SK-N-SH (cell line): ENCODE data around the gene THSD7B. TPM values are rescaled to one million over a fixed set of nuclear protein-coding genes. Genes with fewer than 3 reads are reported as not detected.

Experiments
- CTCF ChIA-PET: fragments of 300-600, 350-600 bp; formaldehyde crosslinking; extraction: SDS; loops from one replicate; lab custom pipeline; 2021; lab: Yijun Ruan, JAX
- POLR2A ChIA-PET: fragments of 350-600 bp; sonication (Branson Sonifier 250); formaldehyde crosslinking; extraction: SDS; loops from one replicate; lab custom pipeline; 2020; ENCODE audit warnings: antibody characterized with exemption, inconsistent platforms; lab: Yijun Ruan, JAX
- DNase-seq: peaks from one replicate; pipeline ENCODE4 v3.0.0; 2012
- H2AFZ ChIP-seq: fragments of 200-600 bp; sonication (generic); 2 replicates; pipeline ENCODE4 v1.8.1; 2016; ENCODE audit warnings: antibody characterized with exemption, mild to moderate bottlenecking, low read depth
- H3F3A ChIP-seq: fragments of 200-600 bp; sonication (generic); replicated peaks from 2 replicates; pipeline ENCODE3; 2016; ENCODE audit warnings: antibody characterized with exemption, mild to moderate bottlenecking; ENCODE audit not compliant: insufficient read depth
- H3K27ac ChIP-seq, 2 experiments: fragments of 200-500 bp in 1 of 2; fragments of 200-600 bp in 1 of 2; sonication (Bioruptor generic) in 1 of 2; sonication (generic), shearing (Covaris generic) in 1 of 2; 2 replicates each; pipeline versions ENCODE4 v1.5.1 to v1.6.1; 2014 to 2016; ENCODE audit warnings: low read depth in 2 of 2, inconsistent platforms in 1 of 2, low read length in 1 of 2, mild to moderate bottlenecking in 1 of 2, mixed read lengths in 1 of 2
- H3K27me3 ChIP-seq: fragments of 200-600 bp; sonication (generic), shearing (Covaris generic); 2 replicates; pipeline ENCODE4 v1.6.1; 2016; ENCODE audit warnings: mixed run types; ENCODE audit not compliant: insufficient read depth
- H3K36me3 ChIP-seq, 2 experiments: fragments of 200-500 bp in 1 of 2; fragments of 200-600 bp in 1 of 2; sonication (Bioruptor generic) in 1 of 2; sonication (generic) in 1 of 2; replicated peaks in 1 of 2; 2 replicates each; pipeline versions ENCODE3 to v1.5.1; 2014 to 2016; ENCODE audit warnings: low read length in 1 of 2, mild to moderate bottlenecking in 1 of 2; ENCODE audit not compliant: insufficient read depth in 2 of 2, control insufficient read depth in 1 of 2
- H3K4me1 ChIP-seq, 2 experiments: fragments of 200-500 bp in 1 of 2; fragments of 200-600 bp in 1 of 2; sonication (Bioruptor generic) in 1 of 2; sonication (generic), shearing (Covaris generic) in 1 of 2; 2 replicates each; pipeline versions ENCODE4 v1.5.1 to v1.6.1; 2014 to 2016; ENCODE audit warnings: low read depth in 1 of 2, low read length in 1 of 2, mixed run types in 1 of 2; ENCODE audit not compliant: insufficient read depth in 2 of 2, control insufficient read depth in 1 of 2
- H3K4me2 ChIP-seq: fragments of 200-600 bp; sonication (generic), shearing (Covaris generic); 2 replicates; pipeline ENCODE4 v1.6.1; 2017; ENCODE audit warnings: mixed run types
- H3K4me3 ChIP-seq, 2 experiments: fragments of 200-500 bp in 1 of 2; fragments of 200-600 bp in 1 of 2; sonication (Bioruptor generic) in 1 of 2; sonication (generic), shearing (Covaris generic) in 1 of 2; 2 replicates each; pipeline versions ENCODE4 v1.5.1 to v1.8.1; 2014 to 2016; ENCODE audit warnings: low read depth in 2 of 2, inconsistent platforms in 1 of 2, low read length in 1 of 2, mild to moderate bottlenecking in 1 of 2, mixed read lengths in 1 of 2, moderate library complexity in 1 of 2
- H3K79me2 ChIP-seq: fragments of 200-600 bp; sonication (generic); 2 replicates; pipeline ENCODE4 v1.8.1; 2017; ENCODE audit warnings: mild to moderate bottlenecking; ENCODE audit not compliant: insufficient read depth
- H3K9ac ChIP-seq: fragments of 200-600 bp; sonication (generic); 2 replicates; pipeline ENCODE4 v1.6.1; 2017; ENCODE audit warnings: mixed run types
- H3K9me2 ChIP-seq: fragments of 200-600 bp; sonication (generic); 2 replicates; pipeline ENCODE4 v1.6.1; 2017; ENCODE audit warnings: mixed run types
- H3K9me3 ChIP-seq: fragments of 200-600 bp; sonication (generic); 2 replicates; pipeline ENCODE4 v1.6.1; 2017; ENCODE audit warnings: mixed run types, mild to moderate bottlenecking, moderate library complexity
- H4K20me1 ChIP-seq: fragments of 200-600 bp; sonication (generic); 2 replicates; pipeline ENCODE4 v1.6.1; 2017; ENCODE audit warnings: mild to moderate bottlenecking, mixed run types; ENCODE audit not compliant: insufficient read depth
- CHD2 ChIP-seq: fragments of 150-350 bp; IDR thresholded peaks from 2 replicates; pipeline ENCODE4 v1.6.1; 2018; ENCODE audit warnings: low read length; ENCODE audit not compliant: partially characterized antibody
- ELF1 ChIP-seq: IDR thresholded peaks from 2 replicates; pipeline ENCODE4 v1.4.0; 2012
- EP300 ChIP-seq, 2 experiments: IDR thresholded peaks; 2 replicates each; pipeline versions ENCODE4 v1.4.0 to v1.6.1; 2012; ENCODE audit warnings: borderline replicate concordance in 1 of 2, low read depth in 1 of 2, low read length in 1 of 2
- EZH2phosphoT487 ChIP-seq: fragments of 200-600 bp; sonication (generic); IDR thresholded peaks from 2 replicates; pipeline ENCODE4 v1.6.1; 2017; ENCODE audit warnings: low read depth, mixed run types, mild to moderate bottlenecking, antibody characterized with exemption, moderate library complexity, borderline replicate concordance
- FOSL2 ChIP-seq: IDR thresholded peaks from 2 replicates; pipeline ENCODE4 v1.4.0; 2012; ENCODE audit warnings: low read depth, mild to moderate bottlenecking, moderate library complexity, borderline replicate concordance
- FOXJ3 ChIP-seq: sonication (generic); formaldehyde crosslinking; IDR thresholded peaks from 2 replicates; pipeline ENCODE4 v1.5.1; 2020; ENCODE audit warnings: mild to moderate bottlenecking, missing genetic modification reagents
- FOXM1 ChIP-seq: IDR thresholded peaks from 2 replicates; pipeline ENCODE4 v1.4.0; 2012; ENCODE audit warnings: low read depth, mild to moderate bottlenecking
- GABPA ChIP-seq: IDR thresholded peaks from 2 replicates; pipeline ENCODE4 v1.4.0; 2012; ENCODE audit warnings: low read depth, mild to moderate bottlenecking
- GATA2 ChIP-seq: sonication (generic); formaldehyde crosslinking; IDR thresholded peaks from 2 replicates; pipeline ENCODE4 v1.5.0; 2020; ENCODE audit warnings: mild to moderate bottlenecking, missing genetic modification reagents
- JUND ChIP-seq: IDR thresholded peaks from 2 replicates; pipeline ENCODE4 v1.4.0; 2012
- MXI1 ChIP-seq: IDR thresholded peaks from 2 replicates; pipeline ENCODE4 v1.6.1; 2012; ENCODE audit warnings: mild to moderate bottlenecking, low read depth, low read length, improper control_type of control experiment
- NRF1 ChIP-seq: IDR thresholded peaks from 2 replicates; pipeline ENCODE4 v1.6.1; 2012; ENCODE audit warnings: low read depth, mild to moderate bottlenecking, low read length
- POLR2AphosphoS5 ChIP-seq: IDR thresholded peaks from 2 replicates; pipeline ENCODE4 v1.6.1; 2012; ENCODE audit warnings: low read depth, low read length
- RAD21 ChIP-seq: IDR thresholded peaks from 2 replicates; pipeline ENCODE4 v1.6.1; 2012; ENCODE audit warnings: mild to moderate bottlenecking, low read length
- RFX5 ChIP-seq: IDR thresholded peaks from 2 replicates; pipeline ENCODE4 v1.6.1; 2012; ENCODE audit warnings: mild to moderate bottlenecking, improper control_type of control experiment, low read length
- SMC3 ChIP-seq: IDR thresholded peaks from 2 replicates; pipeline ENCODE4 v1.6.1; 2012; ENCODE audit warnings: low read depth, low read length, improper control_type of control experiment
- TAF1 ChIP-seq: IDR thresholded peaks from 2 replicates; pipeline ENCODE4 v1.6.1; 2012; ENCODE audit warnings: low read depth, mild to moderate bottlenecking, low read length, moderate library complexity, borderline replicate concordance
- TCF12 ChIP-seq: IDR thresholded peaks from 2 replicates; pipeline ENCODE4 v1.4.0; 2012
- WGBS: methylation state at CpG from one replicate; pipeline ENCODE4 v1.1.6; 2017; ENCODE audit warnings: low lambda C conversion rate; 5-methylcytosine and 5-hydroxymethylcytosine counted together
- polyA plus RNA-seq, 3 experiments: library from polyadenylated mRNA; depleted of rRNA; stranded (reverse); fragments of >200 nt; gene quantifications; 2 replicates each; pipeline ENCODE4 v1.2.3, GENCODE V29; 2012
- TF ChIP-seq, protein P1 (sequence below): IDR thresholded peaks from 2 replicates; pipeline ENCODE4 v1.4.0; 2012; ENCODE audit warnings: low read depth, borderline replicate concordance
- TF ChIP-seq, protein P2 (sequence below): IDR thresholded peaks from 2 replicates; pipeline ENCODE4; 2012
- TF ChIP-seq, protein P3 (sequence below): fragments of 150-350 bp; IDR thresholded peaks from 2 replicates; pipeline ENCODE4 v1.6.1; 2017; ENCODE audit warnings: antibody characterized with exemption, low read length, low read depth, borderline replicate concordance

Gene THSD7B
- polyA plus RNA-seq, 1 of the 3 experiments (the other 2 are of a cell fraction): not detected

DNA sequence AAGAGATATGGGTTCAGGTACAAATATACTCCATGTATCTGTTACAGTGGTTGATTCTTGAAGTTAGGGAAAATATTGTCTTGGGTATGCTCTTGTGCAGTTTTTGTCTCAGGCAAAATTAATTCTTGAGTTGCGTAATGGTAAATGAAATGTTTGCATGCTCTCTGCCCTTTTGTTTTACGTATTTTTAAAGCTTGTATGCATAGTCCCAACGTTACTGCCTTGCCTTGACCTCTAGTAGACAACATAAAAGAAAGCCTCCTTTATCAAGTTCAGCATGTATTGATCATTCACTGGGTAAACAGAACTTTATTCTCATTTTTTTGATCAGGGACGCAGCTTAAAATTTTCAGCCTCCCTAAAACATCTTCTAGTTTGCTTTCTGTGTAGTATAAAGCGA is 283.1 kb downstream of the THSD7B start:
- H3K27me3 ChIP-seq: no peaks in the 10 kb centered on the region
- no peak overlapping the region for H3K4me3 ChIP-seq
- TF ChIP-seq NRF1: no peak
- TF ChIP-seq POLR2AphosphoS5: no peak
- TF ChIP-seq SMC3: no peak
- no peak for TF ChIP-seq JUND
- no peak for TF ChIP-seq CHD2
- TF ChIP-seq, protein P1, sequence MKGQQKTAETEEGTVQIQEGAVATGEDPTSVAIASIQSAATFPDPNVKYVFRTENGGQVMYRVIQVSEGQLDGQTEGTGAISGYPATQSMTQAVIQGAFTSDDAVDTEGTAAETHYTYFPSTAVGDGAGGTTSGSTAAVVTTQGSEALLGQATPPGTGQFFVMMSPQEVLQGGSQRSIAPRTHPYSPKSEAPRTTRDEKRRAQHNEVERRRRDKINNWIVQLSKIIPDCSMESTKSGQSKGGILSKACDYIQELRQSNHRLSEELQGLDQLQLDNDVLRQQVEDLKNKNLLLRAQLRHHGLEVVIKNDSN: no peak
- TF ChIP-seq FOXJ3 (CRISPR knock-in tag): no peak
- no peak for TF ChIP-seq GATA2
- TF ChIP-seq EZH2phosphoT487: no peak
- no peak for TF ChIP-seq TCF12
- TF ChIP-seq FOSL2: no peak
- TF ChIP-seq MXI1: no peak
- TF ChIP-seq RFX5: no peak
- TF ChIP-seq ELF1: no peak
- DNase-seq: no peak
- no peaks in the 10 kb centered on the region for H3F3A ChIP-seq
- H3K9me3 ChIP-seq: no peaks in the 10 kb centered on the region
- WGBS: 33% methylated on average over 5 of the region's 5 CpGs
- no peaks in the 10 kb centered on the region for H3K79me2 ChIP-seq
- H2AFZ ChIP-seq: no peak overlapping the region
- POLR2A ChIA-PET: no interaction called here
- H3K36me3 ChIP-seq: no peaks in the 10 kb centered on the region
- H3K4me2 ChIP-seq: no peak overlapping the region
- no peaks in the 10 kb centered on the region for H3K9me2 ChIP-seq
- H3K27ac ChIP-seq: no peak overlapping the region
- H3K4me1 ChIP-seq: no peaks in the 10 kb centered on the region
- no peaks in the 10 kb centered on the region for H4K20me1 ChIP-seq
- no peak overlapping the region for H3K9ac ChIP-seq
- CTCF ChIA-PET: interaction anchor here (0.7 to 1.5 kb wide), 3 partner anchors 13 to 419 kb away, joined by 3 to 4 read pairs (median 3); no protein-coding TSS in a partner anchor

DNA sequence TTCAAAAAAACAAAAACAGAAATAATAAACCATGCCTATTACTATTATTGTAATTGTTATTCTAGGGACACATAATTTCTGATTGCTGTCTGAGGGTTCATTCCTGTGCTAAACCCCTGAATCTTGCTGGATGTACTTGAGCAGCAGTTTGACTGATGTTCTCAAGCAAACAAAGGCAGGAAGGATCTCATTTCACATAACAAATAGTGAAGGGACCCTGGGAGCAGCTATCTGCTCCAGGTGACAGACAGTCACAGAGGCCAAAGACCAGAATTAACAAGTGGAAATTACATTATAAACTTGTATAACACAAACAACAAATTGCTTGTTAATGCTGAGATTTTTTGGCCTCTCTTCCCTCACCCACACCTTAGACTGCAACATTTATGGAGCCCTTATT is 284.2 kb downstream of the THSD7B start:
- no peaks in the 10 kb centered on the region for H4K20me1 ChIP-seq
- no peak overlapping the region for H3K4me2 ChIP-seq
- ChIA-PET POLR2A (no interaction called here), CTCF (interaction anchor here (1.1 kb wide), 1 partner anchor 117 kb away, joined by 3 read pairs; no protein-coding TSS in a partner anchor)
- no peaks in the 10 kb centered on the region for H3F3A ChIP-seq
- H3K36me3 ChIP-seq: no peaks in the 10 kb centered on the region
- no peak overlapping the region for H3K27ac ChIP-seq
- no peak overlapping the region for H3K4me3 ChIP-seq
- no peaks in the 10 kb centered on the region for H3K9me2 ChIP-seq
- H2AFZ ChIP-seq: no peak overlapping the region
- H3K9me3 ChIP-seq: no peaks in the 10 kb centered on the region
- H3K27me3 ChIP-seq: no peaks in the 10 kb centered on the region
- H3K79me2 ChIP-seq: no peaks in the 10 kb centered on the region
- H3K4me1 ChIP-seq: no peaks in the 10 kb centered on the region
- no peak for DNase-seq
- TF ChIP-seq RFX5: no peak
- TF ChIP-seq TAF1: no peak
- TF ChIP-seq, protein P2, sequence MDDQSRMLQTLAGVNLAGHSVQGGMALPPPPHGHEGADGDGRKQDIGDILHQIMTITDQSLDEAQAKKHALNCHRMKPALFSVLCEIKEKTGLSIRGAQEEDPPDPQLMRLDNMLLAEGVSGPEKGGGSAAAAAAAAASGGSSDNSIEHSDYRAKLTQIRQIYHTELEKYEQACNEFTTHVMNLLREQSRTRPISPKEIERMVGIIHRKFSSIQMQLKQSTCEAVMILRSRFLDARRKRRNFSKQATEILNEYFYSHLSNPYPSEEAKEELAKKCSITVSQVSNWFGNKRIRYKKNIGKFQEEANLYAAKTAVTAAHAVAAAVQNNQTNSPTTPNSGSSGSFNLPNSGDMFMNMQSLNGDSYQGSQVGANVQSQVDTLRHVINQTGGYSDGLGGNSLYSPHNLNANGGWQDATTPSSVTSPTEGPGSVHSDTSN: no peak
- TF ChIP-seq, protein P1: no peak
- TF ChIP-seq RAD21: no peak
- TF ChIP-seq, protein P3, sequence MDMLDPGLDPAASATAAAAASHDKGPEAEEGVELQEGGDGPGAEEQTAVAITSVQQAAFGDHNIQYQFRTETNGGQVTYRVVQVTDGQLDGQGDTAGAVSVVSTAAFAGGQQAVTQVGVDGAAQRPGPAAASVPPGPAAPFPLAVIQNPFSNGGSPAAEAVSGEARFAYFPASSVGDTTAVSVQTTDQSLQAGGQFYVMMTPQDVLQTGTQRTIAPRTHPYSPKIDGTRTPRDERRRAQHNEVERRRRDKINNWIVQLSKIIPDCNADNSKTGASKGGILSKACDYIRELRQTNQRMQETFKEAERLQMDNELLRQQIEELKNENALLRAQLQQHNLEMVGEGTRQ: no peak
- TF ChIP-seq EZH2phosphoT487: no peak
- no peak for TF ChIP-seq GABPA
- TF ChIP-seq FOXM1: no peak
- TF ChIP-seq SMC3: no peak
- TF ChIP-seq EP300 (IDR thresholded peaks at IDR 0.05; ENCODE audit: borderline replicate concordance in 1 of 2, low read depth in 1 of 2, low read length in 1 of 2): no peak
- TF ChIP-seq MXI1: no peak
- TF ChIP-seq, all 33 proteins: peak for 0
- no peak overlapping the region for H3K9ac ChIP-seq
